ENCODE results near the gene TBX18. TPM values are rescaled to one million over a fixed set of nuclear protein-coding genes. Genes with fewer than 3 reads are reported as not detected.

TBX18 gene
- total RNA-seq, 1 experiment from 2014 or later: 14.4 TPM

DNA sequence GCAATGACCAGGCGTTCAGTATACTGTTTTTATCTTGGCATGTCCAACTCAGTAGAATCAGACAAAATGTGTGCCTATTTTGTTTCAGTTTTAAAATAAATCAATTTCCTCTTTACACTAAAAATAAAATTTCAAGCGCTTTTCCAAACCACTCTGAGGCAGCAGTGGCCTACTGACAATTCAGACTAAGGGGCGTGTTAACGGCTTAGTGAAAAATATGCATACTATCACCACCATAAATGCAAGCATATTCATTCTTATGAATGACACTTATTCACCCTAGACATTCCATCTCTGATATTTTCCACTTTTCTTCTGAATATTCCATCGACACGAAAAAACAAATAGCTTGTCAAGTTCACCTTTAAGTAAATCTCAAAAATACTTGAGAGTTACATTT is 7.5 kb downstream of the TBX18 start (continued):
- TF ChIP-seq POLR2AphosphoS5 (IDR thresholded peaks at IDR 0.05; ENCODE audit: low read depth, low read length) (no peak), POLR2A (IDR thresholded peaks at IDR 0.05; ENCODE audit: borderline replicate concordance, extremely low read depth, insufficient read depth, insufficient read length) (no peak), EGR1 (IDR thresholded peaks at IDR 0.05; ENCODE audit: low read depth) (no peak)

DNA sequence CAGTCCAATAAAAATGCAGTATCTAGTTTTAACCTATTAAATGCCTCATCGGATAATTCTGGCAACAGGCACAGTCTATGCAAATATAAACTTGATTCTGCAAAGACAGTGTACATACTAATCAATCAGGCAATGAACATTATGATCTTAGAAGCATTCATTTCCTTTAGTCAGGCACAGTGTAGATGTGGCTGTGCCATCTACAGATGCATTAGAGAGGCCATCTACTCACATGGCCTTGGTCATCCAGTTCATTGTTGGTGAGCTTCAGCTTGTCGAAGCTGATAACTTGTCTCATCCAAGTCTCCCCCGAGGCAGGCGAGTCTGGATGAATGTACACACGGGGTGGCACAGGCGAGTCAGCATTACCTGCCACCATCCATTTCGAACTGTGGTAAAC is 7.9 kb downstream of the TBX18 start:
- Histone ChIP-seq H3K9me2 (ENCODE audit: insufficient read depth) (no peaks in the 10 kb centered on the region), H3K36me3 (ENCODE audit: control insufficient read depth in 1 of 2, insufficient read depth in 2 of 2, low read length in 2 of 2) (no peaks in the 10 kb centered on the region), H3K9me3 (ENCODE audit: control insufficient read depth in 1 of 2, insufficient read depth in 1 of 2, low read depth in 1 of 2, low read length in 2 of 2) (no peaks in the 10 kb centered on the region), H4K20me1 (ENCODE audit: insufficient read depth) (no peaks in the 10 kb centered on the region), H3K4me2 (ENCODE audit: low read length) (no peak overlapping the region), H2AFZ (ENCODE audit: low read depth, low read length, poor library complexity, severe bottlenecking) (no peak overlapping the region), H3K4me1 (ENCODE audit: control insufficient read depth in 1 of 2, insufficient read depth in 2 of 2, low read length in 2 of 2) (no peaks in the 10 kb centered on the region), H3K27ac (ENCODE audit: low read depth, low read length) (no peak overlapping the region), H3K27me3 (ENCODE audit: insufficient read depth, low read length) (no peaks in the 10 kb centered on the region), H3K9ac (ENCODE audit: low read length) (no peak overlapping the region), H3K4me3 (replicated peaks in 1 of 2; ENCODE audit: low read depth in 1 of 2, low read length in 2 of 2) (no peak overlapping the region), H3K79me2 (ENCODE audit: insufficient read depth, low read length) (peaks cover 16% of the 10 kb centered on the region)
- ChIA-PET CTCF (no interaction called here), RAD21 (ENCODE audit: low non-redundant PET in 1 of 2, low total read pairs in 2 of 2, uncharacterized antibody in 2 of 2, unreplicated experiment in 2 of 2) (no interaction called here), POLR2A (no interaction called here)
- no peak for TF ChIP-seq EGR1 (IDR thresholded peaks at IDR 0.05; ENCODE audit: low read depth)
- no peak for TF ChIP-seq SP1 (IDR thresholded peaks at IDR 0.05; ENCODE audit: low read depth)
- TF ChIP-seq, protein P1, sequence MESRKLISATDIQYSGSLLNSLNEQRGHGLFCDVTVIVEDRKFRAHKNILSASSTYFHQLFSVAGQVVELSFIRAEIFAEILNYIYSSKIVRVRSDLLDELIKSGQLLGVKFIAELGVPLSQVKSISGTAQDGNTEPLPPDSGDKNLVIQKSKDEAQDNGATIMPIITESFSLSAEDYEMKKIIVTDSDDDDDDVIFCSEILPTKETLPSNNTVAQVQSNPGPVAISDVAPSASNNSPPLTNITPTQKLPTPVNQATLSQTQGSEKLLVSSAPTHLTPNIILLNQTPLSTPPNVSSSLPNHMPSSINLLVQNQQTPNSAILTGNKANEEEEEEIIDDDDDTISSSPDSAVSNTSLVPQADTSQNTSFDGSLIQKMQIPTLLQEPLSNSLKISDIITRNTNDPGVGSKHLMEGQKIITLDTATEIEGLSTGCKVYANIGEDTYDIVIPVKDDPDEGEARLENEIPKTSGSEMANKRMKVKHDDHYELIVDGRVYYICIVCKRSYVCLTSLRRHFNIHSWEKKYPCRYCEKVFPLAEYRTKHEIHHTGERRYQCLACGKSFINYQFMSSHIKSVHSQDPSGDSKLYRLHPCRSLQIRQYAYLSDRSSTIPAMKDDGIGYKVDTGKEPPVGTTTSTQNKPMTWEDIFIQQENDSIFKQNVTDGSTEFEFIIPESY (IDR thresholded peaks at IDR 0.05; ENCODE audit: extremely low read depth, insufficient replicate concordance, low read length): no peak
- no peak for TF ChIP-seq JUND (IDR thresholded peaks at IDR 0.05)
- no peak for TF ChIP-seq CEBPB (IDR thresholded peaks at IDR 0.05; ENCODE audit: low read depth)
- TF ChIP-seq, protein P2, sequence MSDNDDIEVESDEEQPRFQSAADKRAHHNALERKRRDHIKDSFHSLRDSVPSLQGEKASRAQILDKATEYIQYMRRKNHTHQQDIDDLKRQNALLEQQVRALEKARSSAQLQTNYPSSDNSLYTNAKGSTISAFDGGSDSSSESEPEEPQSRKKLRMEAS (IDR thresholded peaks at IDR 0.05): no peak
- TF ChIP-seq POLR2A (IDR thresholded peaks at IDR 0.05; ENCODE audit: borderline replicate concordance, extremely low read depth, insufficient read depth, insufficient read length): no peak
- TF ChIP-seq, protein P3, sequence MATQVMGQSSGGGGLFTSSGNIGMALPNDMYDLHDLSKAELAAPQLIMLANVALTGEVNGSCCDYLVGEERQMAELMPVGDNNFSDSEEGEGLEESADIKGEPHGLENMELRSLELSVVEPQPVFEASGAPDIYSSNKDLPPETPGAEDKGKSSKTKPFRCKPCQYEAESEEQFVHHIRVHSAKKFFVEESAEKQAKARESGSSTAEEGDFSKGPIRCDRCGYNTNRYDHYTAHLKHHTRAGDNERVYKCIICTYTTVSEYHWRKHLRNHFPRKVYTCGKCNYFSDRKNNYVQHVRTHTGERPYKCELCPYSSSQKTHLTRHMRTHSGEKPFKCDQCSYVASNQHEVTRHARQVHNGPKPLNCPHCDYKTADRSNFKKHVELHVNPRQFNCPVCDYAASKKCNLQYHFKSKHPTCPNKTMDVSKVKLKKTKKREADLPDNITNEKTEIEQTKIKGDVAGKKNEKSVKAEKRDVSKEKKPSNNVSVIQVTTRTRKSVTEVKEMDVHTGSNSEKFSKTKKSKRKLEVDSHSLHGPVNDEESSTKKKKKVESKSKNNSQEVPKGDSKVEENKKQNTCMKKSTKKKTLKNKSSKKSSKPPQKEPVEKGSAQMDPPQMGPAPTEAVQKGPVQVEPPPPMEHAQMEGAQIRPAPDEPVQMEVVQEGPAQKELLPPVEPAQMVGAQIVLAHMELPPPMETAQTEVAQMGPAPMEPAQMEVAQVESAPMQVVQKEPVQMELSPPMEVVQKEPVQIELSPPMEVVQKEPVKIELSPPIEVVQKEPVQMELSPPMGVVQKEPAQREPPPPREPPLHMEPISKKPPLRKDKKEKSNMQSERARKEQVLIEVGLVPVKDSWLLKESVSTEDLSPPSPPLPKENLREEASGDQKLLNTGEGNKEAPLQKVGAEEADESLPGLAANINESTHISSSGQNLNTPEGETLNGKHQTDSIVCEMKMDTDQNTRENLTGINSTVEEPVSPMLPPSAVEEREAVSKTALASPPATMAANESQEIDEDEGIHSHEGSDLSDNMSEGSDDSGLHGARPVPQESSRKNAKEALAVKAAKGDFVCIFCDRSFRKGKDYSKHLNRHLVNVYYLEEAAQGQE (IDR thresholded peaks at IDR 0.05; ENCODE audit: low read depth): no peak
- TF ChIP-seq EZH2phosphoT487 (IDR thresholded peaks at IDR 0.05; ENCODE audit: borderline replicate concordance): no peak
- TF ChIP-seq YY1 (IDR thresholded peaks at IDR 0.05; ENCODE audit: extremely low read depth, insufficient replicate concordance, low read depth, low read length): no peak
- no peak for TF ChIP-seq SRF (IDR thresholded peaks at IDR 0.05; ENCODE audit: low read depth)
- TF ChIP-seq, protein P4, sequence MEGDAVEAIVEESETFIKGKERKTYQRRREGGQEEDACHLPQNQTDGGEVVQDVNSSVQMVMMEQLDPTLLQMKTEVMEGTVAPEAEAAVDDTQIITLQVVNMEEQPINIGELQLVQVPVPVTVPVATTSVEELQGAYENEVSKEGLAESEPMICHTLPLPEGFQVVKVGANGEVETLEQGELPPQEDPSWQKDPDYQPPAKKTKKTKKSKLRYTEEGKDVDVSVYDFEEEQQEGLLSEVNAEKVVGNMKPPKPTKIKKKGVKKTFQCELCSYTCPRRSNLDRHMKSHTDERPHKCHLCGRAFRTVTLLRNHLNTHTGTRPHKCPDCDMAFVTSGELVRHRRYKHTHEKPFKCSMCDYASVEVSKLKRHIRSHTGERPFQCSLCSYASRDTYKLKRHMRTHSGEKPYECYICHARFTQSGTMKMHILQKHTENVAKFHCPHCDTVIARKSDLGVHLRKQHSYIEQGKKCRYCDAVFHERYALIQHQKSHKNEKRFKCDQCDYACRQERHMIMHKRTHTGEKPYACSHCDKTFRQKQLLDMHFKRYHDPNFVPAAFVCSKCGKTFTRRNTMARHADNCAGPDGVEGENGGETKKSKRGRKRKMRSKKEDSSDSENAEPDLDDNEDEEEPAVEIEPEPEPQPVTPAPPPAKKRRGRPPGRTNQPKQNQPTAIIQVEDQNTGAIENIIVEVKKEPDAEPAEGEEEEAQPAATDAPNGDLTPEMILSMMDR (IDR thresholded peaks at IDR 0.05 in 2 of 3, conservative IDR thresholded peaks at IDR 0.05 in 1 of 3; ENCODE audit: borderline replicate concordance in 1 of 3, insufficient read depth in 1 of 3, low read depth in 2 of 3, low read length in 2 of 3): no peak
- TF ChIP-seq POLR2AphosphoS5 (IDR thresholded peaks at IDR 0.05; ENCODE audit: low read depth, low read length): no peak
- no peak for TF ChIP-seq EZH2 (IDR thresholded peaks at IDR 0.05)
- no peak for TF ChIP-seq RAD21 (IDR thresholded peaks at IDR 0.05; ENCODE audit: low read depth)
- no peak for TF ChIP-seq ELF1 (IDR thresholded peaks at IDR 0.05; ENCODE audit: borderline replicate concordance, low read depth)
- no peak for TF ChIP-seq TCF7L2 (IDR thresholded peaks at IDR 0.05; ENCODE audit: borderline replicate concordance, extremely low read depth, insufficient read depth, insufficient read length)
- ATAC-seq (no peak), DNase-seq (ENCODE audit: low read depth, low spot score) (no peak)
- BruUV-seq (replicated peaks): no TSS peak
- intact Hi-C loops (cut with micrococcal nuclease): no loop called here

All from HCT116 (cell line).